NCI-H446 (cell line): ENCODE results near the gene USP17L5.
"Not testable (repeated sequence)": the region's sequence is repeated elsewhere in the genome, so short reads cannot be mapped to it uniquely, and the experiment has no call there.

ENCODE experiments used
- DNase-seq, 2 experiments: peaks; one replicate each; lab custom pipeline; 2025; lab: John Stamatoyannopoulos, UW

Gene USP17L5, protein sequence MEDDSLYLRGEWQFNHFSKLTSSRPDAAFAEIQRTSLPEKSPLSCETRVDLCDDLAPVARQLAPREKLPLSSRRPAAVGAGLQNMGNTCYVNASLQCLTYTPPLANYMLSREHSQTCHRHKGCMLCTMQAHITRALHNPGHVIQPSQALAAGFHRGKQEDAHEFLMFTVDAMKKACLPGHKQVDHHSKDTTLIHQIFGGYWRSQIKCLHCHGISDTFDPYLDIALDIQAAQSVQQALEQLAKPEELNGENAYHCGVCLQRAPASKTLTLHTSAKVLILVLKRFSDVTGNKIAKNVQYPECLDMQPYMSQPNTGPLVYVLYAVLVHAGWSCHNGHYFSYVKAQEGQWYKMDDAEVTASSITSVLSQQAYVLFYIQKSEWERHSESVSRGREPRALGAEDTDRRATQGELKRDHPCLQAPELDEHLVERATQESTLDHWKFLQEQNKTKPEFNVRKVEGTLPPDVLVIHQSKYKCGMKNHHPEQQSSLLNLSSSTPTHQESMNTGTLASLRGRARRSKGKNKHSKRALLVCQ

DNA sequence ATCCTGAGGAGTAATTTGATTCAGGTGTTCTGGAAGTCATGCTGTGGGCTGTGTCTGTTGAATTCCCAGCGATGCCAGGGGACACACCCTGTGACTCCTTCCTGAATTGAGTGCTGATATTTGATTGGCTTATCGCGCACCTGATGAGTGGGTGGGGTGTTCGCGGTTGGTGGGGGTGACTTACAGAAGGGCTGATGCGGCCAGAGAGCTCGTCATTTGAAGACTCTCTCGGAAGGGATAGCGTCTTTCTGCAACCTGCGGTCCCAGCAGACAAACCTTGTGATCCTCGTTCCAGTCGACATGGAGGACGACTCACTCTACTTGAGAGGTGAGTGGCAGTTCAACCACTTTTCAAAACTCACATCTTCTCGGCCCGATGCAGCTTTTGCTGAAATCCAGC is at the start of gene USP17L5:
USP17L5 (plus strand) TSS at position 301 of the 400 bp plus-strand sequence; CDS start at position 301, 0 bp downstream.
- not testable (repeated sequence) for DNase-seq

- not testable (repeated sequence) for DNase-seq
Measured at GRCh38 chr4:9324191-9324590, 15.0 kb upstream of the USP17L5 start.

DNA sequence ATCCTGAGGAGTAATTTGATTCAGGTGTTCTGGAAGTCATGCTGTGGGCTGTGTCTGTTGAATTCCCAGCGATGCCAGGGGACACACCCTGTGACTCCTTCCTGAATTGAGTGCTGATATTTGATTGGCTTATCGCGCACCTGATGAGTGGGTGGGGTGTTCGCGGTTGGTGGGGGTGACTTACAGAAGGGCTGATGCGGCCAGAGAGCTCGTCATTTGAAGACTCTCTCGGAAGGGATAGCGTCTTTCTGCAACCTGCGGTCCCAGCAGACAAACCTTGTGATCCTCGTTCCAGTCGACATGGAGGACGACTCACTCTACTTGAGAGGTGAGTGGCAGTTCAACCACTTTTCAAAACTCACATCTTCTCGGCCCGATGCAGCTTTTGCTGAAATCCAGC is 14.3 kb upstream of the USP17L5 start, which contains the start of gene USP17L24:
USP17L24 (plus strand) TSS at position 301 of the 400 bp plus-strand sequence; CDS start at position 301, 0 bp downstream.
- not testable (repeated sequence) for DNase-seq

GRCh38 chr4:9329611-9330010 is 9.6 kb upstream of the USP17L5 start, which contains the start of gene USP17L25:
Gene USP17L25 (plus strand): TSS chr4:9329911. CDS start chr4:9329911, 0 bp downstream.
- DNase-seq = not testable (repeated sequence)

GRCh38 chr4:9334358-9334757 is 4.8 kb upstream of the USP17L5 start, which contains the start of gene USP17L26:
Gene USP17L26 (plus strand): TSS chr4:9334658. CDS start chr4:9334658, 0 bp downstream.
- DNase-seq = not testable (repeated sequence)

DNA sequence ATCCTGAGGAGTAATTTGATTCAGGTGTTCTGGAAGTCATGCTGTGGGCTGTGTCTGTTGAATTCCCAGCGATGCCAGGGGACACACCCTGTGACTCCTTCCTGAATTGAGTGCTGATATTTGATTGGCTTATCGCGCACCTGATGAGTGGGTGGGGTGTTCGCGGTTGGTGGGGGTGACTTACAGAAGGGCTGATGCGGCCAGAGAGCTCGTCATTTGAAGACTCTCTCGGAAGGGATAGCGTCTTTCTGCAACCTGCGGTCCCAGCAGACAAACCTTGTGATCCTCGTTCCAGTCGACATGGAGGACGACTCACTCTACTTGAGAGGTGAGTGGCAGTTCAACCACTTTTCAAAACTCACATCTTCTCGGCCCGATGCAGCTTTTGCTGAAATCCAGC is 4.6 kb downstream of the USP17L5 start, which contains the start of gene USP17L27:
USP17L27 (plus strand) TSS at position 301 of the 400 bp plus-strand sequence; CDS start at position 301, 0 bp downstream.
- not testable (repeated sequence) for DNase-seq

DNA sequence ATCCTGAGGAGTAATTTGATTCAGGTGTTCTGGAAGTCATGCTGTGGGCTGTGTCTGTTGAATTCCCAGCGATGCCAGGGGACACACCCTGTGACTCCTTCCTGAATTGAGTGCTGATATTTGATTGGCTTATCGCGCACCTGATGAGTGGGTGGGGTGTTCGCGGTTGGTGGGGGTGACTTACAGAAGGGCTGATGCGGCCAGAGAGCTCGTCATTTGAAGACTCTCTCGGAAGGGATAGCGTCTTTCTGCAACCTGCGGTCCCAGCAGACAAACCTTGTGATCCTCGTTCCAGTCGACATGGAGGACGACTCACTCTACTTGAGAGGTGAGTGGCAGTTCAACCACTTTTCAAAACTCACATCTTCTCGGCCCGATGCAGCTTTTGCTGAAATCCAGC is 9.4 kb downstream of the USP17L5 start, which contains the start of gene USP17L28:
USP17L28 (plus strand) TSS at position 301 of the 400 bp plus-strand sequence; CDS start at position 301, 0 bp downstream.
- DNase-seq = not testable (repeated sequence)

DNA sequence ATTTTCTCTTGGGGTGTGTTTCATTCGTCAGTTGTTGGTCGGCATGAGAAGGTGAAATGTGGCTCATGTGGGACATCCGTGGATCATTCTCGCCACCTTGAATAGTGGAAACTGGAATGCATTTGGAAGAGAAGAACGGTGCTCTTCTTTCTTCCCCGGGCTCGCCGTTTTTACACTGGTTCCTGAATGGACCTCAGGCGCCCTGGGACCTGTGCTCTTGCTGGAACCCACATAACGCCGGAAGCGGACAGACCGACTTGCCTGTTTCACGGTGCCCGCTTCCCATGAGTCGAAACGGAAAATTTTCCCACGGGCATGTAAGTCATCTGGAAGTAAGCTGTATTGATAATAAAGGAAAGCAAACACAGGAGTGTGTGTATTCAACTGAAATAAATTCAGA is 11.7 kb downstream of the USP17L5 start:
- DNase-seq = not testable (repeated sequence)

DNA sequence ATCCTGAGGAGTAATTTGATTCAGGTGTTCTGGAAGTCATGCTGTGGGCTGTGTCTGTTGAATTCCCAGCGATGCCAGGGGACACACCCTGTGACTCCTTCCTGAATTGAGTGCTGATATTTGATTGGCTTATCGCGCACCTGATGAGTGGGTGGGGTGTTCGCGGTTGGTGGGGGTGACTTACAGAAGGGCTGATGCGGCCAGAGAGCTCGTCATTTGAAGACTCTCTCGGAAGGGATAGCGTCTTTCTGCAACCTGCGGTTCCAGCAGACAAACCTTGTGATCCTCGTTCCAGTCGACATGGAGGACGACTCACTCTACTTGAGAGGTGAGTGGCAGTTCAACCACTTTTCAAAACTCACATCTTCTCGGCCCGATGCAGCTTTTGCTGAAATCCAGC is 14.1 kb downstream of the USP17L5 start, which contains the start of gene USP17L29:
USP17L29 (plus strand) TSS at position 301 of the 400 bp plus-strand sequence; CDS start at position 301, 0 bp downstream.
- DNase-seq = not testable (repeated sequence)

GRCh38 chr4:9362829-9363228 is 23.6 kb downstream of the USP17L5 start, which contains the start of gene USP17L30:
Gene USP17L30 (plus strand): TSS chr4:9363129. CDS start chr4:9363129, 0 bp downstream.
- not testable (repeated sequence) for DNase-seq

- DNase-seq = not testable (repeated sequence)
Measured at GRCh38 chr4:9379881-9380280, 40.7 kb downstream of the USP17L5 start.

GRCh38 chr4:9381012-9381534 is 41.9 kb downstream of the USP17L5 start:
- not testable (repeated sequence) for DNase-seq

- no peak for DNase-seq
Measured at GRCh38 chr4:9384126-9384525, 44.9 kb downstream of the USP17L5 start.

DNA sequence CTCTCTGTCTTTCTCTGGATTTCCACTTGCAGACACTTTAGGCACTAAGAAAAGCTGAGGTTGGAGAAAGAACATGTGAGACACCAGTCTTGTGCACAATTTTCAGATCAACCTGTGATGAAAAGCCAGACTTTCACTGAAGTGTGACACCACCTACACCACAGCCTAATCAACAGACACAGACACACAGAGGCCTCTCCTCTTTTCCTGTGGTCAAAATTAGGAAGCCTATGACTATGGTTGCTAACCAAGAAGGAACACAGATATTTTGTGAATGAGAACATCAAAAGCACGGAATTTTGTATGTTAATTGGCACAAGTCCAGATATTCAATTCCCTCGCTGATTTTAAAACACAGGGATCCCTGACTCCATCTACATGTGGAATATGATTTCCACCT is 49.8 kb downstream of the USP17L5 start:
- DNase-seq = not testable (repeated sequence)
